Ishikawa (cell line): ENCODE data around the gene GALNTL6.

Source experiments
- CEBPB ChIP-seq: IDR thresholded peaks from 2 replicates; pipeline ENCODE4 v1.6.1; 2012
- CREB1 ChIP-seq: IDR thresholded peaks from 2 replicates; pipeline ENCODE4 v1.6.1; 2012; ENCODE audit warnings: low read depth
- EGR1 ChIP-seq: IDR thresholded peaks from 2 replicates; pipeline ENCODE4 v1.6.1; 2012
- EP300 ChIP-seq: IDR thresholded peaks from 2 replicates; pipeline ENCODE4 v1.6.1; 2012; ENCODE audit warnings: borderline replicate concordance
- FOXM1 ChIP-seq: IDR thresholded peaks from 2 replicates; pipeline ENCODE4 v1.6.1; 2012; ENCODE audit warnings: low read depth, borderline replicate concordance
- MAX ChIP-seq: IDR thresholded peaks from 2 replicates; pipeline ENCODE4 v1.6.1; 2012
- NFIC ChIP-seq: IDR thresholded peaks from 2 replicates; pipeline ENCODE4 v1.6.1; 2012
- RAD21 ChIP-seq: IDR thresholded peaks from 2 replicates; pipeline ENCODE4 v1.6.1; 2012; ENCODE audit warnings: low read depth
- REST ChIP-seq: IDR thresholded peaks from 2 replicates; pipeline ENCODE4 v1.6.1; 2012; ENCODE audit warnings: low read depth, mild to moderate bottlenecking
- TAF1 ChIP-seq: IDR thresholded peaks from 2 replicates; pipeline ENCODE4 v1.6.1; 2012; ENCODE audit warnings: low read depth, mild to moderate bottlenecking
- TCF12 ChIP-seq: IDR thresholded peaks from 2 replicates; pipeline ENCODE4 v1.6.1; 2012; ENCODE audit warnings: low read depth
- TEAD4 ChIP-seq: IDR thresholded peaks from 2 replicates; pipeline ENCODE4 v1.6.1; 2012
- YY1 ChIP-seq: IDR thresholded peaks from 2 replicates; pipeline ENCODE4 v1.6.1; 2012; ENCODE audit warnings: low read depth
- ZBTB7A ChIP-seq: IDR thresholded peaks from 2 replicates; pipeline ENCODE4 v1.6.1; 2012; ENCODE audit warnings: low read depth
- TF ChIP-seq, protein P1 (sequence below): IDR thresholded peaks from 2 replicates; pipeline ENCODE4 v1.6.1; 2012

The GALNTL6 gene

DNA sequence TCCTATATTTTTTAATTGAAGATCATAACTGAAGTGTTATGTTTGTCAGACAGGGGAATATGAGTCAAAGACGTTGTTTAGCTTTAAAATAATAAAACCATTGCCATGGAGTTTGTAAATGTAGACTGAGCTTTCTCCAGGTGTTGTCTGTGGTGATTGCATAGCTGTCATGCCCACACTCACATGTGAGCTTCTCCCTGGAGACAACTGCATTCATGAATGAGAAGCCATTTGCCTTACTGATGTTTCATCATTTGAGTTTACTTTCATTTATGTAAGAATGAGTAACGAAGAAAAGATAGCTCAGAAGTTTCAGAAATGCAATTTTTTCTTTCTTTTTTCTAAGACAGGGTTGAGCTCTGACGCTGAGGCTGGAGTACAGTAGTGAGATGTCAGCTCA, 339.1 kb downstream of the GALNTL6 start:
- TF ChIP-seq TCF12: no peak
- TF ChIP-seq MAX: no peak
- no peak for TF ChIP-seq CREB1
- no peak for TF ChIP-seq CEBPB

- TF ChIP-seq FOXM1: no peak
- TF ChIP-seq ZBTB7A: no peak
- TF ChIP-seq YY1: no peak
- no peak for TF ChIP-seq CREB1
- no peak for TF ChIP-seq REST
- no peak for TF ChIP-seq RAD21
- no peak for TF ChIP-seq TEAD4
- no peak for TF ChIP-seq NFIC
- no peak for TF ChIP-seq MAX
- no peak for TF ChIP-seq TAF1
- no peak for TF ChIP-seq TCF12
- TF ChIP-seq EP300: no peak
- TF ChIP-seq CEBPB: no peak
- TF ChIP-seq EGR1: no peak
- TF ChIP-seq, protein P1, sequence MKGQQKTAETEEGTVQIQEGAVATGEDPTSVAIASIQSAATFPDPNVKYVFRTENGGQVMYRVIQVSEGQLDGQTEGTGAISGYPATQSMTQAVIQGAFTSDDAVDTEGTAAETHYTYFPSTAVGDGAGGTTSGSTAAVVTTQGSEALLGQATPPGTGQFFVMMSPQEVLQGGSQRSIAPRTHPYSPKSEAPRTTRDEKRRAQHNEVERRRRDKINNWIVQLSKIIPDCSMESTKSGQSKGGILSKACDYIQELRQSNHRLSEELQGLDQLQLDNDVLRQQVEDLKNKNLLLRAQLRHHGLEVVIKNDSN: no peak
Measured at GRCh38 chr4:172153719-172154118, 340.5 kb downstream of the GALNTL6 start.

DNA sequence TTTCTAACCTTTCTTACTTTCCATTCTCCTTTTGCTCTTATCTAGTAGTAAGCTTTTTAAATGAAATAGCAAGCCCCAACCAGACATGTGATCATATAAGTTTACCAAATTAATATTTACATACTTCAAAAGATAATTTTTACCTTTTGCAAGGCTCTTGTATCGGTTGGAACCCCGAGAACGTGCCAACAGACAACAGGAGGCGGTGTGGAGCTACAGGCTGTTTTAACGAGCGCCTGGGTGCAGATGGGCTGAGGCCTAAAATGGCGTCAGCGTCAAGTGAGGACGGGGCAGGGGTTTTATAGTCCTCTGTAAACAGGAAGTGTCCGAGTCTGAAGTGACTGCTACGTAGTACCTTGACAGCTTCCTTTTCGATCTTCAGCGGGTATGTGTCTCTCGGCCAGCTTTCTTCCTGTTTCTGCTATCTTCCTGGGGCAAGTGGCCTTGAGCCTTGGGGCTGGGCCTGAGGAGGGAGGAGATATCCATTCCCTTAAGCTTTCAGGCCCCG, 342.7 kb downstream of the GALNTL6 start:
- TF ChIP-seq EGR1 (no peak), ZBTB7A (no peak), CREB1 (no peak), TAF1 (no peak), EP300 (no peak), REST (no peak), CEBPB (no peak), NFIC (no peak)
- TF ChIP-seq, protein P1: no peak

- TF ChIP-seq, protein P1: no peak
- no peak for TF ChIP-seq FOXM1
- TF ChIP-seq TCF12: no peak
- no peak for TF ChIP-seq TAF1
- TF ChIP-seq NFIC: no peak
- no peak for TF ChIP-seq TEAD4
- TF ChIP-seq EGR1: no peak
- TF ChIP-seq REST: no peak
Measured at GRCh38 chr4:172157946-172158345, 344.7 kb downstream of the GALNTL6 start.

- TF ChIP-seq NFIC: no peak
- TF ChIP-seq YY1: no peak
- no peak for TF ChIP-seq TAF1
- no peak for TF ChIP-seq CREB1
- no peak for TF ChIP-seq EGR1
- no peak for TF ChIP-seq FOXM1
- TF ChIP-seq MAX: no peak
- no peak for TF ChIP-seq REST
- TF ChIP-seq CEBPB: no peak
Measured at GRCh38 chr4:172163215-172163614, 350.0 kb downstream of the GALNTL6 start.
